T47D (cell line): ENCODE measurements around the gene ZMAT3.

Experiments
- DNase-seq, 2 experiments: peaks; one replicate each; pipeline versions ENCODE4 v3.0.0 to v3.0.0-alpha.2; 2011 to 2012; ENCODE audit warnings: low read depth in 1 of 2, low spot score in 1 of 2
- JUND ChIP-seq: IDR thresholded peaks from 2 replicates; pipeline ENCODE4 v1.6.1; 2012; ENCODE audit warnings: low read depth
- in situ Hi-C: cut with HindIII; loops from 2 replicates; pipeline ENCODE4 v1.10.0; 2016; ENCODE audit warnings: low sequenced_read_pairs, low pct_unique_long_range_greater_than_20kb

Gene ZMAT3

GRCh38 chr3:179000144-179000543 lies 71.5 kb downstream of the ZMAT3 start:
- in situ Hi-C loops = loop anchor here (25.0 kb wide), 1 partner anchor 312 kb away; the partner anchor contains the start of gene ZNF639
- DNase-seq = no peak
- TF ChIP-seq JUND = no peak

- no peak for DNase-seq
- in situ Hi-C loops = no loop called here
- no peak for TF ChIP-seq JUND
These were observed 75.2 kb downstream of the ZMAT3 start for GRCh38 chr3:178996399-178996798.

- no peak for DNase-seq
- no peak for TF ChIP-seq JUND
- in situ Hi-C loops = no loop called here
These were observed 81.3 kb downstream of the ZMAT3 start for GRCh38 chr3:178990293-178990692.

GRCh38 chr3:178989821-178990220 lies 81.8 kb downstream of the ZMAT3 start:
- no peak for TF ChIP-seq JUND
- in situ Hi-C loops = no loop called here
- no peak for DNase-seq

GRCh38 chr3:178987745-178988144 lies 83.9 kb downstream of the ZMAT3 start:
- in situ Hi-C loops = no loop called here
- DNase-seq = no peak
- TF ChIP-seq JUND = no peak

- no peak for TF ChIP-seq JUND
These were observed 85.2 kb downstream of the ZMAT3 start for GRCh38 chr3:178986456-178986855.

GRCh38 chr3:178982137-178982536 lies 89.5 kb downstream of the ZMAT3 start:
- no peak for TF ChIP-seq JUND
- in situ Hi-C loops = no loop called here
- DNase-seq = no peak

More at GRCh38 chr3:178986456-178986855, 85.2 kb downstream of the ZMAT3 start:
- in situ Hi-C loops = no loop called here
- no peak for DNase-seq

- TF ChIP-seq JUND = no peak
- in situ Hi-C loops = no loop called here
- DNase-seq = no peak
These were observed 96.3 kb downstream of the ZMAT3 start for GRCh38 chr3:178975320-178975719.

GRCh38 chr3:178971614-178972013 lies 100.0 kb downstream of the ZMAT3 start:
- no peak for TF ChIP-seq JUND
- no peak for DNase-seq
- in situ Hi-C loops = no loop called here

- no peak for TF ChIP-seq JUND
- in situ Hi-C loops = no loop called here
- DNase-seq = no peak
These were observed 102.5 kb downstream of the ZMAT3 start for GRCh38 chr3:178969004-178969700.
